Measurements from ENCODE around the gene DISC1. TPM values are rescaled to one million over a fixed set of nuclear protein-coding genes. Genes with fewer than 3 reads are reported as not detected.

The DISC1 gene
- total RNA-seq, 1 donor from 2014 or later = 3.5 TPM

- DNase-seq = no peak
- Histone ChIP-seq H3K9me3 (replicated peaks) (no peaks in the 10 kb centered on the region), H3K36me3 (no peaks in the 10 kb centered on the region), H3K4me1 (peaks cover 8% of the 10 kb centered on the region), H3K27me3 (ENCODE audit: low read depth) (no peaks in the 10 kb centered on the region), H3K4me3 (no peak overlapping the region), H3K27ac (replicated peaks) (no peak overlapping the region)
- intact Hi-C loops (cut with micrococcal nuclease) = loop anchor here (2.0 kb wide), 1 partner anchor 17 kb away; no protein-coding TSS in a partner anchor
- TF ChIP-seq CTCF (IDR thresholded peaks at IDR 0.05; ENCODE audit: borderline replicate concordance) = no peak
Measured at GRCh38 chr1:231800108-231800507, 173.5 kb downstream of the DISC1 start.

GRCh38 chr1:231801042-231801585 lies 174.5 kb downstream of the DISC1 start:
- Histone ChIP-seq H3K36me3 (no peaks in the 10 kb centered on the region), H3K4me1 (peaks cover 8% of the 10 kb centered on the region), H3K9me3 (replicated peaks) (no peaks in the 10 kb centered on the region), H3K4me3 (no peak overlapping the region), H3K27ac (replicated peaks) (no peak overlapping the region), H3K27me3 (ENCODE audit: low read depth) (no peaks in the 10 kb centered on the region)
- TF ChIP-seq CTCF (IDR thresholded peaks at IDR 0.05; ENCODE audit: borderline replicate concordance) = no peak
- no peak for DNase-seq
- intact Hi-C loops (cut with micrococcal nuclease) = loop anchor here (2.0 kb wide), 1 partner anchor 16 kb away; no protein-coding TSS in a partner anchor

GRCh38 chr1:231803353-231803752 lies 176.8 kb downstream of the DISC1 start:
- intact Hi-C loops (cut with micrococcal nuclease) = no loop called here
- H3K36me3 ChIP-seq = no peaks in the 10 kb centered on the region
- DNase-seq = no peak
- TF ChIP-seq CTCF (IDR thresholded peaks at IDR 0.05; ENCODE audit: borderline replicate concordance) = no peak
- H3K9me3 ChIP-seq (replicated peaks) = no peaks in the 10 kb centered on the region
- peaks cover 22% of the 10 kb centered on the region for H3K4me1 ChIP-seq
- no peak overlapping the region for H3K27ac ChIP-seq (replicated peaks)
- H3K27me3 ChIP-seq (ENCODE audit: low read depth) = no peaks in the 10 kb centered on the region
- no peak overlapping the region for H3K4me3 ChIP-seq

GRCh38 chr1:231806623-231807495 lies 180.3 kb downstream of the DISC1 start:
- TF ChIP-seq CTCF (IDR thresholded peaks at IDR 0.05; ENCODE audit: borderline replicate concordance) = peak; percentile 64
- Histone ChIP-seq H3K4me1 (peaks cover 25% of the 10 kb centered on the region), H3K27me3 (ENCODE audit: low read depth) (no peaks in the 10 kb centered on the region), H3K9me3 (replicated peaks) (no peaks in the 10 kb centered on the region), H3K36me3 (no peaks in the 10 kb centered on the region), H3K27ac (replicated peaks) (no peak overlapping the region), H3K4me3 (no peak overlapping the region)
- DNase-seq = peak; percentile 34
- intact Hi-C loops (cut with micrococcal nuclease) = no loop called here

- intact Hi-C loops (cut with micrococcal nuclease) = no loop called here
- H3K36me3 ChIP-seq = no peaks in the 10 kb centered on the region
- H3K4me3 ChIP-seq = no peak overlapping the region
- no peak overlapping the region for H3K27ac ChIP-seq (replicated peaks)
- no peaks in the 10 kb centered on the region for H3K27me3 ChIP-seq (ENCODE audit: low read depth)
- no peak for TF ChIP-seq CTCF (IDR thresholded peaks at IDR 0.05; ENCODE audit: borderline replicate concordance)
- H3K9me3 ChIP-seq (replicated peaks) = no peaks in the 10 kb centered on the region
- no peak for DNase-seq
- H3K4me1 ChIP-seq = peaks cover 25% of the 10 kb centered on the region
Measured at GRCh38 chr1:231807541-231807940, 181.0 kb downstream of the DISC1 start.
